ENCODE data around the gene BMPR1A.

Gene BMPR1A

DNA sequence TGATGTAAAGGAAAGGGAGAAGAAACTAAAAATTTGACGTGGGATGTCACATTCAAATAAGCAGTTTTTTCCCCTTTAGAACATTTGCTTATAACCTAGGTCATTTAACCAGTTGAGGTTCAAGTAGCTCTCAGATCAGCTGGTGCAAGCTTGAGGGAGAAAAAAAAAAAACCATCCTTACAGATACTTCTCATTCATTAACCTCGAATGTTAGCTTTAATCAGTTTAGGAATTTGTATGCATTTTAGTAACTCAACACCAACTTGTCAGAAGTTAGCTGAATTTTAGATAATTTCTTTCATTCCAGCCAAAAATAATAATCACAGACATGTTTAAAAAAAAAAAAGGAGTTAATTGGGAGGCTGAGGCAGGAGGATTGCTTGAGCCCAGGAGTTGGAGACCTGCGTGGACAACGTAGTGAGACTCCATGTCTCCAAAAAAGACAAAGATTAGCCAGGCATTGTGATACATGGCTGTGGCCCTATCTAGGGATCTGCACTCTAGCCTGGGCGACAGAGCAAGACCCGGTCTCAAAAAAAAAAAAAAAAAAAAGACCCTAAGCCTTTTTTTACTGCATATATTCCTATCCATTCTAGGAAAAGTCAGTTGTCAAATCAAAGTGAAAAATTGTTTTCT is 46.2 kb downstream of the BMPR1A start:
- no peak for DNase-seq (ENCODE audit: low spot score)

DNA sequence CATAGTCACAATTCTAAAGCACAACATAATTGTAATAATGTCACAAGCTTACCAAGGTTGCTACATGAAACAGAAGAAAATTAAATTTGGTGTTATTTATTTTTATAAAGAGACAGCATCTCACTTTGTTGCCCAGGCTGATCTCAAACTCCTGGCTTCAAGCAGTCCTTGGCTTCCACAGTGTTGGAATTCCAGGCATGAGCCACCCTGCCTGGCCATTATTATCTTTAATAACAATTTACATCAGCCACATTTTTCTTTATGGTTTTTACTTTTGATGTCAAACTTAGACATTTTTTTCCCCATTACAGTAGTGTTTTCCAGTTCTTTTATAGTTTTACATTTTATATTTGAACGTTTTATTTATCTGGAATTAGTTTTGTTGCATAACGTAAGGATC is 46.7 kb downstream of the BMPR1A start:
- no peak for DNase-seq (ENCODE audit: low spot score)

DNA sequence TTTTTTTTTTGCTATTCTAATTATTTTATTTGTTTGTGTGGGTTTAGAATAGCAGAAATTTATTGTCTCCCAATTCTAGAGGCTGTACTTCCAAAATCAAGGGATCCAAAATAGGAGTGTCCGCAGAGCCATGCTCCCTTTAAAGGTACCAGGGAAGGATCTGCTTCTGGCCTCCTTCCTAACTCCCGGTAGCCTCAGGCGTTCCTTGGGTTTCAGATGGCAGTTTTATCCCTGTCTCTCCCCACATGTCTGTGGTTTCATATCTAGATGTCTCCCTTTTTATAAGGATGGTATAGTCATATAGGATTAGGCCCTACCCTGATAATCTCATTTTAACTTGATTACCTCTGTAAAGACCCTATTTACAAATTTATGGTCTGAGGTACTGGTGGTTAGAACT is 48.4 kb downstream of the BMPR1A start:
- no peak for DNase-seq (ENCODE audit: low spot score)

DNA sequence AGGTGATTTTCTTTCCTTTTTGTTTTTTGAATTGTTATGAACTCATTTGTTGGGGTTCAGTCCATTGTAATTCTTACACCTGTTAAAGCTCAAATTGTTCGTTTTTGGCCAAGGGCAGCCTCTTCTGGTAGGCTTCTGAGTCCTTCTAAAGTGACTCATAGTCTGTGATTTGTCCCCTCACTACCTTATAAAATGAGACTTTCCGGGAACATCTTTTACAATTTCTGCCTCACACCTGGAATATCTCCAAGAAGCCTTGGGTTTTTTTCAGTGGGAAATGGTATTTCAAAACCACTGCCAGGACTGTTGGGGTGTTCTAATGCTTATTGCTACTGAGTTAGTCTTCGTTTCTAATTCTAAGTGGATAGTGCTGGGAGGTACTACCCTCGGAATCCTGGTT is 56.7 kb downstream of the BMPR1A start:
- DNase-seq (ENCODE audit: low spot score), result no peak

DNA sequence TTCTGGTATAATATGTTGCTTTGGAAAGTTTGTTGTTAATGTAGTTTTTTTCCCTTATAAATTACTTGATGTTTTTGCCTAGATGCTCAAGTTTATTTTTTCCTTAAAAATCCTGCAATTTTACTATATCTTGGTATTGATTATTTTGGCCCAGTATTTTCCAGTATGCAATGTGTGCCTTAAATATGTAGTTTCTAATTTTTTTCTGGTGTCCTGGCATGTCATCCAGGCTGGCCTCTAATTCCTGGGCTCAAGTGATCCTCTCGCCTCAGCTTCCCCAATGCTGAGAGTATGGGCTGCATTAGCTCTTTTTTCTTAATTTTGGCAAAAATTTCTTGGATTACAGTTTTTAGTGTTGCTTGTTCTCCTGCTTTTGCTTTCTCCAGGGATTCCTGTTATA is 57.6 kb downstream of the BMPR1A start:
- DNase-seq (ENCODE audit: low spot score), result no peak

DNA sequence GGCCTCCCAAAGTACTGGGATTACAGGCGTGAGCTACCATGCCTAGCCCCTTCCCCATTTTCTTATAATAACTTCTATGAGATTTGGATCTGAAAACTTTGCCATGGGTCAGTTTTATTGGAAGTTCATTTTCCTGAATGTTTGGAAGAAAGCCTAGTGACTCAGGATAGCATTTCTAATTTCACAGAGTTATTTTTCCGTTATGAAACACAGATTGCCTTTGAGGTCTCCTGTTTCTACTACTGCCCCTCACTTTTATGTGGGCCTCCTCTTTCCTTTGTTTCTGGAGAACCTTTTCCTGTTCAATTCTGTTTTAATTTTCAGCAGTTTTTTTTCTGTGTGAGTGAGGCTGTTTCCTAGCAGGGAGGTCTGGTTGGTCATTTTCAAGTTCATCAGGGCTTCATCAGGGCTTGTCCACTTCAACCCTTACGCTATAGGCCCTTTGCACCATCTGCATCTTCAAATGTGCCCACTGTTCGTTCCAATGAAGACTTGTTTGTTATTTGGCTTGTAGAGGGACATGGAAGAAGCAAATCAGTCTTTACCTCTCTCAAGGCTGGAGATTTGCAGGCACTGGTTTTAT is 58.7 kb downstream of the BMPR1A start:
- no peak for DNase-seq (ENCODE audit: low spot score)

DNA sequence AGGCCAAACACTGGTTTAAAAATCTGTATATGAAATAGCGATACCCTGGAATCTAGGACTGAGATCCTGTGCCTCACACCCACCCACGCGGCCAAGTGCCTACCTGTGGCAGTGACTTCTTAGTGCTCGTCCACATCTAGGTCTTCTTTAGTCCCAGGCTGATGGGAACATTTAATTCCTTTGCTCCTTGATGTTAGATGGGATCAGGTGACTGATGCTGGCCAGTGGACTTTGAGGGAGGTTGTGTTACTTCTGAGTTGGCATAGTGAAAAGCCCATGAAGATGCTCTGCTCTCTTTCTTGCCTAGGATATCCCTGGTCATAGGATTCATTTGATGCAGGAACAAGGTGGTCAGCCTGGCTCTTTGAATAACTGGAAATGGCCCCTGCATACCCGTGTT is 59.2 kb downstream of the BMPR1A start:
- DNase-seq (ENCODE audit: low spot score), result no peak

DNA sequence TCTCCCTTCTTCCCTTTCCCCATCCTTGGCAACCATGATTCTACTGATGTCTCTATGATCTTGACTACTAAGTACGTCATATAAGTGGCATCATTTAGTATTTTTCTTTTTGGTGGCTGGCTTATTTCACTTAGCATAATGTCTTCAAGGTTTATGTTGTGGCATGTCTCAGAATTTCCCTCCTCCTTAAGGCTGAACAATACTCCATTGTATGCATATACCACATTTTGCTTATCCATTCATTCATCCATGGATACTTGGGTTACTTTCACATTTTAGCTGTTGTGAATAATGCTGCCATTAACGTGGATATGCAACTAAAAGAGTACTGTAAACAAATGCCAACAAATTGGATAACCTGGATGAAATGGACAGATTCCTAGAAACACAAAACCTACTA is 60.8 kb downstream of the BMPR1A start:
- no peak for DNase-seq (ENCODE audit: low spot score)

DNA sequence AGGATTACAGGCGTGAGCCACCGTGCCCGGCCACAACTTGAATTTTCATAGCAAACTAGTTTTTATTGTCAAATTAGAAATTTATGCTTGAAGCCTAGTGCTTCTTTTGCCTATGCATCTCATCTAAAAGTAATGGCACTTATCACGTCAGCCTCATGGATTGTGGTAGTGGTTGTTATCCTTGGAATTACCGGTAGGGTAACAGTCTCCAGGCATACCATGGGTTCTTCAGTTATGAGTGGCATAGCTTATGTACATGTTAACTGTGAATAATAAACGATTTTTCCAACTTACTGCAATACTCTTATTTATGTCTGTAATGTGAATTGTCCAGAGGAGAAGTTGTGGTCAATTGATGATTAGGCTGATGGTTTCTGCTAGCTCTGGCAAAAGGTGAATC is 63.1 kb downstream of the BMPR1A start:
- no peak for DNase-seq (ENCODE audit: low spot score)

DNA sequence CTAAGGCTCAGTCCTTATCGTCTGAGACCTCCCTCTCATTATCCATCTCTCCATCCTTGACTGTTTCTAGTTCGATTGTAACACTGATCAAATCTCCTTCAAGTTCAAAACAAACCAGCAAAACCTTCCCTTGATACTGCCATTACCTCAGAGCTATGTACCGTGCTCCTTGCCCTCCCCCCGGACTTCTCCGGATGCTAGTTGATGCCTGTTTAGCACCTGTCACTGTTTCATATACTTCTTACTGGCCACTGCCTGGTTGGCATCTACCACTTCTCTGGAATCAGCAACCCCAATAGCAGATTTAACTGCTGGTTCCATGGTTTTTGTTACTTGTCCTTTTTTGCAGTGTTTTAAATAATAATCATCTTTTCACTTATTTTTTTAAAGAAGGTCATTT is 64.1 kb downstream of the BMPR1A start:
- no peak for DNase-seq (ENCODE audit: low spot score)

DNA sequence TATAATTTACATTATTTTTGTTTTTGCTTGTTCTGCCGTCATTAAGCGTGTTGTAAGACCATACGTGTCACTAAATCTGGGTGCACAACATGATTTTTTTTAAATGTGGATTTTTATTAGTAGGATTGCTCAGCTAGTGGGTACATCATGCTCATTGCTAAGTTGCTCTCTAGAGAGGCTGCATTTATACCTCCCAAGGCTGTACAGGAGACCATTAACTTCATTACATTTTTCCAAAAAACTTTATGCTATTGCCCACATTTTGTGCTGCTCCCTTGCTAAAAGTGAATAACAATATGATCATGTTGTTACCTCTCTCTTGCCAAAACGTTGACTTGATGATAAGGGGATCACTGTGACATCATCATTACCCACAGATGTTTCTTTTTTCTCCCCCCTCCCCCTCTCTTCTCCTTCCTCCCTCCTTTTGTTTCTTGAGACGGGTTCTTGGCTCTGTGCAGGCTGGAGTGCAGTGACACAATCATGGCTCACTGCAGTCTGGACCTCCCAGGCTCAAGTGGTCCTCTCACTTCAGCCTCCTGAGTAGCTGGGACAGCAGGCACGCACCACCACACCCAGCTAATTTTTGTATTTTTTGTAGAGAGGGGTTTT is 65.1 kb downstream of the BMPR1A start:
- DNase-seq (ENCODE audit: low spot score), result no peak

DNA sequence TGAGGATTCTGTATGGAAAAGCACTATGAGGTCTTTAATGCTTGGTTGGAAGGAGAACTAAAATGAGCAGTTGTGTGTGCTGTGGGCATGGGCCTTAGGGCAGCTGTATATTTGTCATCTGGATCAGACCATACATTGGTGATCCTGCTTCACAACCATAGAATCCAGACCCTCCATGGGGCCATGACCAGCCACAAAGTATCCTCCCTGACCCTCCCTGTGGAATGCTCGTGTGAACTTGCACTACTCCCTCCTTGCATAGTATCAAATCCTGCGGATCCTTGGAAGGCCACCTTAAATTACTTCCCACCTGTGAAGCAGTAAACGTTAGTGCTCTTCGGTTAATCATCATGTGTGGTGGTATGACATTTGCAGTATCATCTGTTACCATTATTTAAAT is 67.1 kb downstream of the BMPR1A start:
- DNase-seq (ENCODE audit: low spot score), result no peak

DNA sequence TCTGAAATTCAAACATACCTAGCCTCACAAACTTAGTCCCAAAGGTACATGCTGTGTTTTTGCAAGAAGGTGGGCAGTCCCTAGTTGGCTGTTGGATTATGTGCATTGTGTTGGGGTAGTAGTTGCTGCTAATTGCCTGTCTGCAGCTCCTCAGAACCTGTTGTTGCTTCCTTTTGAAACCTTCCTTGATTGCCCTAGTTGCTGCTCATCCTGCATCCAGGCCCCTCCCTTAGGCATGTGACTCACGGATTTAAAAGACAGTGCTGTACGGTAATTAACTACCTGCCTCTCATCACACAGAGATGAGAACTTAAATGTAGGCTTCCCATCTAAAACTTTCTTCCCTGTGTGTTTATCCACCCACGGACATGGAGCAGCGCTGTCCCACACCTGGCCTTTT is 67.7 kb downstream of the BMPR1A start:
- no peak for DNase-seq (ENCODE audit: low spot score)

DNA sequence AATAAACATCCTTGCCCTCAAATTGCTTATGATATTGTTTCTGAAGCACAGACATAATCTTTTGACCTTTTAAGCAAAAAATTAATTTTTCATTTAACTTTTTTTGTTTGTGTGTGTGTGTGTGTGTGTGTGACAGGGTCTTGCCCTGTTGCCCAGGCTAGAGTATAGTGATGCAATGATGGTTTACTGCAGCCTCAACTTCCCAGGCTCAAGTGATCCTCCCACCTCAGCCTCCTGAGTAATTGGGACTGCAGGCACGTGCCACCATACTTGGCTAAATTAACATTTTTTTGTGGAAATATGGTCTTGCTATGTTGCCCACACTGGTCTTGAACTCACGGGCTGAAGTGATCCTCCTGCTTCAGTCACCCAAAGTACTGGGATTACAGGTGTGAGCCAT is 68.9 kb downstream of the BMPR1A start:
- DNase-seq (ENCODE audit: low spot score), result no peak

DNA sequence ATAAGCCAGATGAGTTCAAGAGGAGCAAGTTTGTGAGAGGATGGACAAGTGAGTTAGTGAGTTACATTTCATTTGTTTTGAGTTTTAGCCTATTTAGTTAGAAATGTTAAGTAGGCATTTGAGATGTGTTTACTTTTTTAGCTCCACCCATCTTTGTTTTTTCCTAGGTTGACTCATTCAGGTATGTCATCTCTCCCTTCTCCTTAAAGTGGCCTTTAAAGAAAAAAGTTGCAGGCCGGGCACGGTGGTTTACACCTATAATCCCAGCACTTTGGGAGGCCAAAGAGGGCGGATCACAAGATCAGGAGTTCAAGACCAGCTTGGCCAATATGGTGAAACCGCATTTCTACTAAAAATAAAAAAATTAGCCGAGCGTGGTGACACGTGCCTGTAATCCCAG is 71.2 kb downstream of the BMPR1A start:
- no peak for DNase-seq (ENCODE audit: low spot score)

DNA sequence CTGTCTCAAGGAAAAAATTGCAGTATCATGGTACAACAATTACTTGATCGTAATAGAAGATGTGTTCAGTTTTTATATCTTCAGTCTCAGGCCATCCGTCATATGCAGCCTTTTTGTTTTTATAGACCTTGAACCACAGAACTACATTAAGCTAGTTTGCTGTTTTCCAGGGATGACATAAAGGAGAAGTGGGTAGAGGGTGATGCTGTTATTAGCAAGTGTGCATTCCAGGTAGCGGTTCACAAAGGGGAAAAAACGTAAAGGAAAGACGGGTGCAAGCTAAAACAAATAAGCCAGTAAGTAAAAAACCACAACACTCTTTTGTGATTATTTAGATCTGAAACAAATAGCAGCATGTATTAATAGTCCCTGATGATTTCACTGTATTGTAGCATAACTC is 71.7 kb downstream of the BMPR1A start:
- no peak for DNase-seq (ENCODE audit: low spot score)

DNA sequence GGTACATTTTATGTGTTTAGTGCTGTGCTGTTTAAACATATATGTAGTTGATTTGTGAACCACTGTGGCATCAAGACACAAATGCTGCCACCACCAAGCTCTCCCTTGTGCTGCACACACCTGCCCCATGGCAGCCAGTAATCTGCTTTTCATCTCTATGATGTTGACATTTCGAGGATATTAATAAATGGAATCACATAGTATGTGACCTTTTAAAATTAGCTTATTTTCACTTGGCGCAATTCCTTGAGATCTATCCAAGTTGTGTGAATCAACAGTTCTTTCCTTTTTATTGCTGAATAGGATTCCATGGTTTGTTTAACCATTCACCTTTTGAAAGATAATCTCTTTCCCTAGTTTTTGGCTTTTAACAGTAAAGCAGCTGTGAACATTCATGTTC is 73.1 kb downstream of the BMPR1A start:
- no peak for DNase-seq (ENCODE audit: low spot score)

DNA sequence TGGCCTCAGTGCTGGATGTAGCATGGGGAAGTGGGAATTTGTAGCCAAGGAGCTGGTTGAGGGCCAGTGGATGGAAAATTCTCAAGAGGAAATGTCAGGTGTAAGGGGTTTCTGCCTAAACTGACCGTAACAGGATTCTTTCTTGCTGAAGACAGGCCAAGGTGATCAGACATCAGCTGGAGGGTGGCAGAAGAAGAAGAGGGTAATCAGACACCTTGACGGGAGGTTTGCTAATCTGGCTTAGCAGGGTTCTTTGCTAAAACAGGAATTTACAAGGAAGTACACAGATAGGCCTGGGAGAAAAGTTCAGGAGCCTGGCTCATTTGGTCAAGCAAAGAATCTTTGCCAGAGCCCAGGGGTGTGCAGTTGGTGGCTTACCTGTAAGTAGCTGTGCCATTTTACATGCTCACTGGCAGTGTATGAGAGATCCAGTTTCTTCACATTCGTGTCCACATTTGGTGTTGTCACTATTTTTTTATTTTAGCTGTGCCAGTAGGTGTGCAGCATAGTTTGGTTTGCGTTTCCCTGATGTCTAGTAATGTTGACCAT is 73.7 kb downstream of the BMPR1A start:
- DNase-seq (ENCODE audit: low spot score), result no peak

DNA sequence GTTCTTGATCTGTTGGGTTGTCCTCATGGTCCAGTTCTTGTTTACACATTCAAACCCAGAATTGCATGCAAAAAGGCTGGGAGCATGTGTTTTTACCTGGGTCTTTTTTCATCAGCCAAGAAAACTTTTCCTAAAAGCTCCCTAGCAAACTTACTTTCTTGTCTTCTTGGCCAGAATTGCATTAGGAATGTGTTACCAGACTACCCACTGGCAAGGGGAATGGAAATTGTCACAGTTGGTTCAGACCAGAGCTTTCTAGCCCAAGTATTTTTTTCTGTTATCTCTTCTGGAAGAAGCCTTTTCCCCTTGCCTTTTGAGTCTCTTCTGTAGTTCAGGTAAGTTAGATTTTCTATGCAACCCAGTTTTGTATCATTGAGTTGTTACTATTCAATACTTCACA is 77.5 kb downstream of the BMPR1A start:
- no peak for DNase-seq (ENCODE audit: low spot score)

DNA sequence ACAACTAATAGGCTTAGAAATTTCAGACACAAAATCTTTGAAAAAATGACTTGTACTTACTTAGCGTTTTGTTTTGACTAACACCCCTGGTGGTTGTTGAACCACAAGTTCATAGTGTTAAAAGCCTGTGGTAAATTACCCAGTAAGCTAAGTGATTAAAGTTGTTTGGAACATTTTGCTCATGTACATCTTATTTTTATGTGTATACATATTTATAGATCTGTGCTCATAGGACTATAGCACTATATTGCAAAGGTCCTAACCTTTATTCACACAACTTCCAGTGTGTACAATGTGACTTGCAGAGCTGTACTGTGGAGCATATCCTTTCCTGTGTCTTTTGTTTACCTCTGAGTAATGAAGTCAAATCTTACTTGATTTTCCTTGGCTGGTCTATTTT is 79.6 kb downstream of the BMPR1A start:
- DNase-seq (ENCODE audit: low spot score), result no peak

DNA sequence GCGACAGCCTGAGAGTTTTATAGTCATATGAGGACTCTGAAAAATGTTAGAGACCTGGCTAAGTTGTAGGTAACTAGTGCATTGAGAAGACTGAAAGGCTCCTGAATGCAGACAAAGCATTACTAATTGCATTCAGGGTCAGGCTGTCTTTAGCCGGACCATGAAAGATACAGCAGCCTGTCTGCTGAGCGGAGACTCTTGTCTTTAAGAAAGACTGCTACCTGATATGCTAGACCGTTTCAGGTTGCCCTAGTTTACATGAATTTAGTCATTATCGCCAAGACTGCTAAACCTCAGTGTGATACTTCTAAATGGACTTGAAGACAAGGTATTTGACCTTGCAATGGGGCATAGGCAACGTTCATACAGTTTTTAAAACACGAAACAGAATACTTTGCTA is 81.2 kb downstream of the BMPR1A start:
- DNase-seq (ENCODE audit: low spot score), result no peak

DNA sequence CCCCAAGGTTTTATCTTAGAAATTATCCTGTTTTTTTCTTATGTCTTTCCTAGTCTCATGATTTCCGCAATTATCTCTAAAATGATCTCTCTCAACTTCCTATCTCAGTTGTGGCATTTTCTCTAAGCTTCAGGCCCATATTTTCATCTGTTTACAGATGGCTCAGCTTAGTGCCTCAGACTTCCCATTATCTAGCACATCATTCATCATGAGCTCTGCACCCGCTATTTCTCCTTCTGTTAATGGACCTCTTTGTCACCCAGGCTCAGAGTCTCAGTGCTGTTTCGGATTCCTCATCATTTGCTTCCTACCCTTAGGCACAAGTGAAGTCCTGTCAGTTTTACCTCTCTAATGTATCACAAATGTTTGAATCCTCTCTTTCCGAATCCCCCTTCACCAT is 84.1 kb downstream of the BMPR1A start:
- no peak for DNase-seq (ENCODE audit: low spot score)

DNA sequence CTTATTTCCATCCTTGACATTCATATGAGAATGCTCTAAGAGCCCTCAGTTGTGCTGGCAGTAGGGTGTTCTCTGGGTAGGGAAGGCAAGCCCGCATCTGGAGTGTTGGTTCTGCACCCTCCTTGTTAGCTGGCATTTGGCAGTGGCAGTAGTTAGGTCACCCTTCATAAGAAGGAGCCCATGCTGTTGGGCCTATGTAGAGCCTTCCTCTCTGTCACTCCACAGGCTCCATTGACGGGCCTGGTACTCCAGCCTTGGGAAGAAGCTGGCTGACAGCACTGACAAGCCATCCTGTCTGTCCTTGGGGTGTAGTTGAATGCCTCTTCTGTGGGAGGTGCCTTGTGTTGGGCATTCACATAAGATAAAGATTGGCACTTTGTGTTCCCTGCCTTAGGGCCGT is 89.7 kb downstream of the BMPR1A start:
- DNase-seq (ENCODE audit: low spot score), result no peak

DNA sequence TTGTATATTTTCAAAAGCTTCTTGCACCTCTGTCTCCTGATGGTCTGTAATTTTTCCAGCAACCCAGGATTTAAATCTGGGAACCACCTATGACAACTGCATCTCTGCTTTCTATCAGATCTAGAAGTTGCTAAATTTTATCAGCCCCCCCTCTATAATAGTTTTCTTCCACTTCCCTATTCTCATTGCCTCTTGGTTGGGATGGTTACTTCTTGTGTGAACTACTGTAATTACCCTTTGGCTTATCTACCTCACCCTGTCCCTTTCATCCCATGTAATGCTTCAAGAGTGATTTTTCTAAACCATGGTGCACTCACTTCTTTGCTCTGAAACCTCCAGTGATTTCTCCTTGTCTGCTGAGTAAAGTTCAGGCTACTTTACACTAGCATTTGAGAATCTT is 92.3 kb downstream of the BMPR1A start:
- DNase-seq (ENCODE audit: low spot score), result no peak
